GM11168 (cell line): ENCODE results near the gene GRB7.
"Not testable (repeated sequence)": the region's sequence is repeated elsewhere in the genome, so short reads cannot be mapped to it uniquely, and the experiment has no call there.

Experiments used
- in situ Hi-C: fragments of 300-500 bp; cut with MboI; formaldehyde crosslinking; loops from one replicate; pipeline ENCODE4 v1.12.0; 2022; ENCODE audit warnings: low sequenced_read_pairs; ENCODE audit not compliant: unreplicated experiment

The GRB7 gene

GRCh38 chr17:39709319-39709997, 28.3 kb upstream of the GRB7 start:
- in situ Hi-C loops: no loop called here

- in situ Hi-C loops: no loop called here
Observed at GRCh38 chr17:39709998-39710964, 27.5 kb upstream of the GRB7 start.

GRCh38 chr17:39711071-39711470, 26.7 kb upstream of the GRB7 start:
- in situ Hi-C loops: not testable (repeated sequence)

GRCh38 chr17:39711851-39712250, 25.9 kb upstream of the GRB7 start:
- in situ Hi-C loops: no loop called here

GRCh38 chr17:39714234-39714633, 23.5 kb upstream of the GRB7 start:
- in situ Hi-C loops: no loop called here

GRCh38 chr17:39715375-39716072, 22.2 kb upstream of the GRB7 start:
- in situ Hi-C loops: no loop called here

- in situ Hi-C loops: no loop called here
Observed at GRCh38 chr17:39716073-39716818, 21.5 kb upstream of the GRB7 start.

- in situ Hi-C loops: no loop called here
Observed at GRCh38 chr17:39716879-39717536, 20.7 kb upstream of the GRB7 start.

- in situ Hi-C loops: no loop called here
Observed at GRCh38 chr17:39717660-39718059, 20.1 kb upstream of the GRB7 start.

GRCh38 chr17:39719563-39720355, 18.0 kb upstream of the GRB7 start:
- in situ Hi-C loops: loop anchor here (10.0 kb wide), 1 partner anchor 165 kb away; no protein-coding TSS in a partner anchor

GRCh38 chr17:39722104-39722503, 15.6 kb upstream of the GRB7 start:
- in situ Hi-C loops: loop anchor here (10.0 kb wide), 1 partner anchor 167 kb away; no protein-coding TSS in a partner anchor

- in situ Hi-C loops: loop anchor here (10.0 kb wide), 1 partner anchor 168 kb away; no protein-coding TSS in a partner anchor
Observed at GRCh38 chr17:39722965-39723848, 14.5 kb upstream of the GRB7 start.

GRCh38 chr17:39724731-39725130, 13.0 kb upstream of the GRB7 start:
- in situ Hi-C loops: loop anchor here (10.0 kb wide), 1 partner anchor 170 kb away; no protein-coding TSS in a partner anchor

- in situ Hi-C loops: loop anchor here (10.0 kb wide), 1 partner anchor 171 kb away; no protein-coding TSS in a partner anchor
Observed at GRCh38 chr17:39725923-39726322, 11.8 kb upstream of the GRB7 start.

- in situ Hi-C loops: loop anchor here (10.0 kb wide), 1 partner anchor 172 kb away; no protein-coding TSS in a partner anchor
Observed at GRCh38 chr17:39726617-39727016, 11.1 kb upstream of the GRB7 start.

- in situ Hi-C loops: loop anchor here (10.0 kb wide), 1 partner anchor 173 kb away; no protein-coding TSS in a partner anchor
Observed at GRCh38 chr17:39727556-39727955, 10.2 kb upstream of the GRB7 start.

- in situ Hi-C loops: loop anchor here (10.0 kb wide), 1 partner anchor 175 kb away; no protein-coding TSS in a partner anchor
Observed at GRCh38 chr17:39729280-39729851, 8.4 kb upstream of the GRB7 start.
